SK-N-SH treated with all-trans-retinoic acid at 6 μM for 48 hours (cell line): Measurements from ENCODE around the gene ME3.

Source experiments
- ATAC-seq: fragments of 200-7000 bp; cut with Tn5 transposase; 3 replicates; pipeline ENCODE4 v1.9.1; 2020; ENCODE audit warnings: mild to moderate bottlenecking, moderate library complexity
- ARNTL ChIP-seq: fragments of 450-650 bp; formaldehyde crosslinking; IDR thresholded peaks from 2 replicates; pipeline ENCODE4 v1.5.0; 2020; ENCODE audit warnings: low read depth, mild to moderate bottlenecking, moderate library complexity, borderline replicate concordance
- BACH2 ChIP-seq: fragments of 250-450 bp; sonication (Bioruptor Pico); IDR thresholded peaks from 2 replicates; pipeline ENCODE4 v1.9.0; 2021; ENCODE audit warnings: mild to moderate bottlenecking, borderline replicate concordance
- CREB5 ChIP-seq: fragments of 250-450 bp; sonication (Bioruptor Pico); IDR thresholded peaks from 2 replicates; pipeline ENCODE4 v1.5.1; 2020; ENCODE audit warnings: low read depth, mild to moderate bottlenecking, moderate library complexity
- CSDC2 ChIP-seq: fragments of 250-450 bp; sonication (Bioruptor Pico); IDR thresholded peaks from 2 replicates; pipeline ENCODE4 v1.5.0; 2020; ENCODE audit warnings: mild to moderate bottlenecking, moderate library complexity
- ESRRG ChIP-seq: fragments of 250-450 bp; sonication (Bioruptor Pico); IDR thresholded peaks from 2 replicates; pipeline ENCODE4 v1.6.1; 2021; ENCODE audit warnings: mild to moderate bottlenecking
- GLIS3 ChIP-seq: fragments of 250-450 bp; sonication (Bioruptor Pico); IDR thresholded peaks from 2 replicates; pipeline ENCODE4 v1.5.0; 2020; ENCODE audit warnings: mild to moderate bottlenecking, moderate library complexity
- ISL1 ChIP-seq: fragments of 250-450 bp; sonication (Bioruptor Pico); IDR thresholded peaks from 2 replicates; pipeline ENCODE4 v2.1.2; 2022; ENCODE audit warnings: mild to moderate bottlenecking, moderate library complexity
- OSR1 ChIP-seq: fragments of 250-450 bp; sonication (Bioruptor Pico); IDR thresholded peaks from 2 replicates; pipeline ENCODE4 v1.8.0; 2022; ENCODE audit warnings: moderate library complexity, mild to moderate bottlenecking, inconsistent platforms
- PPARA ChIP-seq: fragments of 250-450 bp; sonication (Bioruptor Pico); IDR thresholded peaks from 2 replicates; pipeline ENCODE4 v1.5.0; 2020; ENCODE audit warnings: mild to moderate bottlenecking, borderline replicate concordance
- RARB ChIP-seq: fragments of 250-450 bp; sonication (Bioruptor Pico); IDR thresholded peaks from 2 replicates; pipeline ENCODE4 v1.8.0; 2021; ENCODE audit warnings: mild to moderate bottlenecking, moderate library complexity
- SNAI2 ChIP-seq: fragments of 250-450 bp; sonication (Bioruptor Pico); IDR thresholded peaks from 2 replicates; pipeline ENCODE4 v1.5.0; 2020; ENCODE audit warnings: mild to moderate bottlenecking, moderate library complexity
- TCF4 ChIP-seq: fragments of 250-450 bp; sonication (Bioruptor Pico); IDR thresholded peaks from 2 replicates; pipeline ENCODE4 v1.8.0; 2021; ENCODE audit warnings: mild to moderate bottlenecking, moderate library complexity, borderline replicate concordance
- ZFP3 ChIP-seq: fragments of 250-450 bp; sonication (Bioruptor Pico); IDR thresholded peaks from 2 replicates; pipeline ENCODE4 v1.5.0; 2020; ENCODE audit warnings: mild to moderate bottlenecking, moderate library complexity
- ZNF565 ChIP-seq: fragments of 450-650 bp; formaldehyde crosslinking; conservative IDR thresholded peaks from 2 replicates; pipeline ENCODE4 v1.5.0; 2020; ENCODE audit warnings: low read depth, mild to moderate bottlenecking, moderate library complexity
- ZNF70 ChIP-seq: fragments of 450-650 bp; formaldehyde crosslinking; IDR thresholded peaks from 2 replicates; pipeline ENCODE4 v1.5.0; 2020; ENCODE audit warnings: mild to moderate bottlenecking, moderate library complexity
- ZNF8 ChIP-seq: fragments of 450-650 bp; formaldehyde crosslinking; IDR thresholded peaks from 2 replicates; pipeline ENCODE4 v1.5.0; 2020; ENCODE audit warnings: mild to moderate bottlenecking, moderate library complexity
- TF ChIP-seq, protein P1 (sequence below): fragments of 250-450 bp; sonication (Bioruptor Pico); IDR thresholded peaks from 2 replicates; pipeline ENCODE4 v1.8.0; 2020; ENCODE audit warnings: mild to moderate bottlenecking, moderate library complexity, borderline replicate concordance
- TF ChIP-seq, protein P2 (sequence below): fragments of 250-450 bp; sonication (Bioruptor Pico); IDR thresholded peaks from 2 replicates; pipeline ENCODE4 v1.8.0; 2021; ENCODE audit warnings: low read depth, mild to moderate bottlenecking, moderate library complexity, borderline replicate concordance
- TF ChIP-seq, protein P3 (sequence below): fragments of 250-450 bp; sonication (Bioruptor Pico); IDR thresholded peaks from 2 replicates; pipeline ENCODE4 v1.5.0; 2020; ENCODE audit warnings: mild to moderate bottlenecking, moderate library complexity

Gene ME3

GRCh38 chr11:86483940-86484794 is 188.2 kb downstream of the ME3 start:
- peak; percentile 89 for ATAC-seq
- peak; percentile 24; the same call in 1 of the 2 replicates for TF ChIP-seq ISL1 (CRISPR knock-in tag)
- TF ChIP-seq ZNF70 (CRISPR knock-in tag), result no peak
- 0 out of 2 replicates have a peak, but pooled peaks have one; percentile 11 for TF ChIP-seq ZFP3
- TF ChIP-seq ESRRG, result no peak

GRCh38 chr11:86483610-86483939 is 188.8 kb downstream of the ME3 start:
- no peak for ATAC-seq
- TF ChIP-seq PPARA (CRISPR knock-in tag) (no peak), CREB5 (CRISPR knock-in tag) (no peak), ESRRG (no peak), ISL1 (CRISPR knock-in tag) (no peak)
- TF ChIP-seq, protein P1, sequence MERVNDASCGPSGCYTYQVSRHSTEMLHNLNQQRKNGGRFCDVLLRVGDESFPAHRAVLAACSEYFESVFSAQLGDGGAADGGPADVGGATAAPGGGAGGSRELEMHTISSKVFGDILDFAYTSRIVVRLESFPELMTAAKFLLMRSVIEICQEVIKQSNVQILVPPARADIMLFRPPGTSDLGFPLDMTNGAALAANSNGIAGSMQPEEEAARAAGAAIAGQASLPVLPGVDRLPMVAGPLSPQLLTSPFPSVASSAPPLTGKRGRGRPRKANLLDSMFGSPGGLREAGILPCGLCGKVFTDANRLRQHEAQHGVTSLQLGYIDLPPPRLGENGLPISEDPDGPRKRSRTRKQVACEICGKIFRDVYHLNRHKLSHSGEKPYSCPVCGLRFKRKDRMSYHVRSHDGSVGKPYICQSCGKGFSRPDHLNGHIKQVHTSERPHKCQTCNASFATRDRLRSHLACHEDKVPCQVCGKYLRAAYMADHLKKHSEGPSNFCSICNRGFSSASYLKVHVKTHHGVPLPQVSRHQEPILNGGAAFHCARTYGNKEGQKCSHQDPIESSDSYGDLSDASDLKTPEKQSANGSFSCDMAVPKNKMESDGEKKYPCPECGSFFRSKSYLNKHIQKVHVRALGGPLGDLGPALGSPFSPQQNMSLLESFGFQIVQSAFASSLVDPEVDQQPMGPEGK (CRISPR knock-in tag), result no peak

DNA sequence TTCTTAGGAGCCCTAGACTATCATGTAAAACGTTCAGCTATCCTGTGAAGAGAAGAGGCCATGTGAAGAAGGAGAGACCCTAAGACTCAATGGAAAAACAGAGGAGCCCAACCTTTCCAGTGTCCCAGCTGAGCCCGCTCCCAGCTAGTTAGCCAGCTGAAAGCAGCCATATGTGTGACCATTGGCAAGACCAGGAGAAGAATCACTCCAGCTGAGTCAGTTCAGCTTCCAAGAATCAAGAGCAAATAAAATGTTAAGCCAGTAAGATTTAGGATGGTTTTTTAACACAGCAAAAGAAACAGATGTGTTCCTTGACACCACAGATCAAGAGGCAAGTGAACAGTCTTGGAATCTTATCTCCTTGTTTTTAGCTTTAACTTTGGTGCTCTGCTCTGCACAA is 189.7 kb downstream of the ME3 start:
- no peak for TF ChIP-seq ZNF70 (CRISPR knock-in tag)
- TF ChIP-seq, protein P1 (CRISPR knock-in tag), result no peak
- no peak for TF ChIP-seq ZFP3
- TF ChIP-seq, protein P2, sequence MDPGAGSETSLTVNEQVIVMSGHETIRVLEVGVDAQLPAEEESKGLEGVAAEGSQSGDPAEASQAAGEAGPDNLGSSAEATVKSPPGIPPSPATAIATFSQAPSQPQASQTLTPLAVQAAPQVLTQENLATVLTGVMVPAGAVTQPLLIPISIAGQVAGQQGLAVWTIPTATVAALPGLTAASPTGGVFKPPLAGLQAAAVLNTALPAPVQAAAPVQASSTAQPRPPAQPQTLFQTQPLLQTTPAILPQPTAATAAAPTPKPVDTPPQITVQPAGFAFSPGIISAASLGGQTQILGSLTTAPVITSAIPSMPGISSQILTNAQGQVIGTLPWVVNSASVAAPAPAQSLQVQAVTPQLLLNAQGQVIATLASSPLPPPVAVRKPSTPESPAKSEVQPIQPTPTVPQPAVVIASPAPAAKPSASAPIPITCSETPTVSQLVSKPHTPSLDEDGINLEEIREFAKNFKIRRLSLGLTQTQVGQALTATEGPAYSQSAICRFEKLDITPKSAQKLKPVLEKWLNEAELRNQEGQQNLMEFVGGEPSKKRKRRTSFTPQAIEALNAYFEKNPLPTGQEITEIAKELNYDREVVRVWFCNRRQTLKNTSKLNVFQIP (CRISPR knock-in tag), result no peak
- TF ChIP-seq SNAI2 (CRISPR knock-in tag), result no peak
- no peak for TF ChIP-seq CSDC2 (CRISPR knock-in tag)
- no peak for TF ChIP-seq TCF4
- TF ChIP-seq ZNF565, result no peak
- TF ChIP-seq, all 23 proteins: peak for 0
- ATAC-seq, result no peak

DNA sequence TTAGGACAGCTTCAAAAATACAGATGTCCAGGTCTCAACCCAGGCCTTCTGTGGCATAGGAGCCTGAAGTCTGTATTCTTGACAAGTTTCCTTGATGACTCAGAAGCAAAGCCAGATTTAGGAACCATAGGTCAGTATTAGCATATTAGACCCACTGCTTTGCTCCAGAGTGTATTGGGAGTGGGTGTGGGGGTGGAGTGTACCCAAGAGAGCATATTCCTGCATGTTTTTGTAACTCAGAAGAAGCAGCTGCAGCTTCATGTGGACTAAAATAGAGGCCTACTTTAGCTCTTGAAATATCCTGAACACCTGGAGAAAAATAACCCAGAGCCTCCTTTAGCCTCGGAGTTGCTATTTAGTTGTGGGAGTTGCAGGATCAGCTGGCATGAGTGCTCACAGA is 191.0 kb downstream of the ME3 start:
- no peak for ATAC-seq
- no peak for TF ChIP-seq ZNF565
- TF ChIP-seq OSR1 (CRISPR knock-in tag), result no peak
- TF ChIP-seq PPARA (CRISPR knock-in tag), result no peak
- no peak for TF ChIP-seq SNAI2 (CRISPR knock-in tag)
- no peak for TF ChIP-seq BACH2 (CRISPR knock-in tag)
- TF ChIP-seq, protein P2 (CRISPR knock-in tag), result no peak
- TF ChIP-seq, protein P3, sequence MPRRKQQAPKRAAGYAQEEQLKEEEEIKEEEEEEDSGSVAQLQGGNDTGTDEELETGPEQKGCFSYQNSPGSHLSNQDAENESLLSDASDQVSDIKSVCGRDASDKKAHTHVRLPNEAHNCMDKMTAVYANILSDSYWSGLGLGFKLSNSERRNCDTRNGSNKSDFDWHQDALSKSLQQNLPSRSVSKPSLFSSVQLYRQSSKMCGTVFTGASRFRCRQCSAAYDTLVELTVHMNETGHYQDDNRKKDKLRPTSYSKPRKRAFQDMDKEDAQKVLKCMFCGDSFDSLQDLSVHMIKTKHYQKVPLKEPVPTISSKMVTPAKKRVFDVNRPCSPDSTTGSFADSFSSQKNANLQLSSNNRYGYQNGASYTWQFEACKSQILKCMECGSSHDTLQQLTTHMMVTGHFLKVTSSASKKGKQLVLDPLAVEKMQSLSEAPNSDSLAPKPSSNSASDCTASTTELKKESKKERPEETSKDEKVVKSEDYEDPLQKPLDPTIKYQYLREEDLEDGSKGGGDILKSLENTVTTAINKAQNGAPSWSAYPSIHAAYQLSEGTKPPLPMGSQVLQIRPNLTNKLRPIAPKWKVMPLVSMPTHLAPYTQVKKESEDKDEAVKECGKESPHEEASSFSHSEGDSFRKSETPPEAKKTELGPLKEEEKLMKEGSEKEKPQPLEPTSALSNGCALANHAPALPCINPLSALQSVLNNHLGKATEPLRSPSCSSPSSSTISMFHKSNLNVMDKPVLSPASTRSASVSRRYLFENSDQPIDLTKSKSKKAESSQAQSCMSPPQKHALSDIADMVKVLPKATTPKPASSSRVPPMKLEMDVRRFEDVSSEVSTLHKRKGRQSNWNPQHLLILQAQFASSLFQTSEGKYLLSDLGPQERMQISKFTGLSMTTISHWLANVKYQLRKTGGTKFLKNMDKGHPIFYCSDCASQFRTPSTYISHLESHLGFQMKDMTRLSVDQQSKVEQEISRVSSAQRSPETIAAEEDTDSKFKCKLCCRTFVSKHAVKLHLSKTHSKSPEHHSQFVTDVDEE, result no peak
- TF ChIP-seq RARB (CRISPR knock-in tag), result no peak
- no peak for TF ChIP-seq ESRRG
- no peak for TF ChIP-seq ARNTL
- TF ChIP-seq ZNF70 (CRISPR knock-in tag), result no peak
- TF ChIP-seq CREB5 (CRISPR knock-in tag), result no peak
- no peak for TF ChIP-seq ZNF8 (CRISPR knock-in tag)
- no peak for TF ChIP-seq ISL1 (CRISPR knock-in tag)
- no peak for TF ChIP-seq GLIS3 (CRISPR knock-in tag)
- TF ChIP-seq ZFP3, result no peak
- no peak for TF ChIP-seq CSDC2 (CRISPR knock-in tag)
